GM12873 (cell line): Measurements from ENCODE around the gene RPL27A.

ENCODE experiments used
- CTCF ChIP-seq: IDR thresholded peaks from 2 replicates; pipeline ENCODE4 v1.5.1; 2012; ENCODE audit warnings: low read depth, mild to moderate bottlenecking, moderate library complexity, low read length, control low read depth; ENCODE audit not compliant: insufficient read depth; ENCODE audit errors: missing control alignments

RPL27A gene

GRCh38 chr11:8682303-8683114, at the start of gene RPL27A, which contains the start of gene TRIM66:
TSS of gene RPL27A (plus strand) at chr11:8682792. CDS start at chr11:8682814, 22 bp downstream.
TSS of gene TRIM66 (minus strand) at chr11:8682665. CDS start at chr11:8672274, 10,391 bp downstream.
- no peak for TF ChIP-seq CTCF

GRCh38 chr11:8634498-8634897, 48.1 kb upstream of the RPL27A start:
- no peak for TF ChIP-seq CTCF

GRCh38 chr11:8636127-8636526, 46.5 kb upstream of the RPL27A start:
- TF ChIP-seq CTCF = no peak

GRCh38 chr11:8638300-8638699, 44.3 kb upstream of the RPL27A start:
- TF ChIP-seq CTCF = no peak

- no peak for TF ChIP-seq CTCF
These were observed 42.9 kb upstream of the RPL27A start for GRCh38 chr11:8639655-8640054.

- no peak for TF ChIP-seq CTCF
These were observed 42.2 kb upstream of the RPL27A start for GRCh38 chr11:8640267-8640906.

- TF ChIP-seq CTCF = no peak
These were observed 41.3 kb upstream of the RPL27A start for GRCh38 chr11:8641332-8641731.
